Activated B cell treated with CpG ODN at 0.5 μM for 24 hours (primary cell): ENCODE measurements around the gene NTRK1. TPM values are rescaled to one million over a fixed set of nuclear protein-coding genes. Genes with fewer than 3 reads are reported as not detected.

Experiments
- ATAC-seq: fragments of 200-7000 bp; cut with Tn5 transposase; one replicate; pipeline ENCODE4 v1.10.0; 2021; ENCODE audit warnings: low read depth, mild to moderate bottlenecking, moderate library complexity
- CTCF ChIA-PET: fragments of 350-600 bp; sonication (Branson Sonifier 250); formaldehyde crosslinking; loops from one replicate; lab custom pipeline; 2021; ENCODE audit warnings: antibody characterized with exemption; lab: Charles Lee
- POLR2A ChIA-PET: fragments of 350-600 bp; sonication (Branson Sonifier 250); formaldehyde crosslinking; loops from one replicate; lab custom pipeline; 2021; ENCODE audit warnings: antibody characterized with exemption; lab: Charles Lee
- DNase-seq: peaks from one replicate; pipeline ENCODE4 v3.0.0; 2022
- H3K27ac Mint-ChIP-seq: one replicate; pipeline ENCODE4 v1.8.0; 2020; ENCODE audit warnings: mixed read lengths
- H3K27me3 Mint-ChIP-seq: one replicate; pipeline ENCODE4 v1.8.0; 2021; ENCODE audit warnings: mixed read lengths
- H3K36me3 Mint-ChIP-seq: one replicate; pipeline ENCODE4 v1.8.0; 2021; ENCODE audit warnings: low read depth, mixed read lengths
- H3K4me1 Mint-ChIP-seq: one replicate; pipeline ENCODE4 v1.8.0; 2021; ENCODE audit warnings: mixed read lengths
- H3K4me3 Mint-ChIP-seq: one replicate; pipeline ENCODE4 v1.8.0; 2020; ENCODE audit warnings: mild to moderate bottlenecking, mixed read lengths
- H3K9me3 Mint-ChIP-seq: one replicate; pipeline ENCODE4 v1.8.0; 2020; ENCODE audit warnings: mixed read lengths
- CTCF ChIP-seq: fragments of 200-600 bp; IDR thresholded peaks from one replicate; pipeline ENCODE4 v1.8.0; 2022; ENCODE audit warnings: antibody characterized with exemption, mild to moderate bottlenecking
- intact Hi-C: fragments of 100-400 bp; cut with micrococcal nuclease; formaldehyde crosslinking; loops from one replicate; pipeline ENCODE4 v1.15.1; 2024
- total RNA-seq: library from RNA; stranded (reverse); gene quantifications from 2 replicates; pipeline ENCODE4 v1.2.3, GENCODE V29; 2022

The NTRK1 gene
- total RNA-seq, 1 donor from 2014 or later, result 0.11 TPM

- ChIA-PET CTCF (no interaction called here), POLR2A (no interaction called here)
- DNase-seq (no peak), ATAC-seq (no peak)
- no peak for TF ChIP-seq CTCF
- peaks cover 53% of the 10 kb centered on the region for H3K27me3 Mint-ChIP-seq
- H3K27ac Mint-ChIP-seq, result no peak overlapping the region
- no peaks in the 10 kb centered on the region for H3K36me3 Mint-ChIP-seq
- H3K4me1 Mint-ChIP-seq, result peaks cover 9% of the 10 kb centered on the region
- no peaks in the 10 kb centered on the region for H3K9me3 Mint-ChIP-seq
- H3K4me3 Mint-ChIP-seq, result no peak overlapping the region
- intact Hi-C loops, result no loop called here
Measured at GRCh38 chr1:156840898-156841279, 19.8 kb upstream of the NTRK1 start.

- DNase-seq (no peak), ATAC-seq (no peak)
- Mint-ChIP-seq H3K27ac (no peak overlapping the region), H3K27me3 (peaks cover 56% of the 10 kb centered on the region), H3K4me3 (no peak overlapping the region), H3K9me3 (no peaks in the 10 kb centered on the region), H3K4me1 (peaks cover 12% of the 10 kb centered on the region), H3K36me3 (no peaks in the 10 kb centered on the region)
- CTCF ChIA-PET, result no interaction called here
- POLR2A ChIA-PET, result no interaction called here
- no peak for TF ChIP-seq CTCF
- intact Hi-C loops, result no loop called here
Measured at GRCh38 chr1:156841295-156841855, 19.3 kb upstream of the NTRK1 start.

GRCh38 chr1:156842618-156843300 is 17.9 kb upstream of the NTRK1 start:
- no peak overlapping the region for H3K4me3 Mint-ChIP-seq

GRCh38 chr1:156844102-156844501 is 16.6 kb upstream of the NTRK1 start:
- Mint-ChIP-seq H3K36me3 (no peaks in the 10 kb centered on the region), H3K4me1 (peaks cover 18% of the 10 kb centered on the region), H3K27ac (no peak overlapping the region), H3K27me3 (peaks cover 71% of the 10 kb centered on the region), H3K4me3 (peak overlapping the region; percentile 35), H3K9me3 (no peaks in the 10 kb centered on the region)
- TF ChIP-seq CTCF, result no peak
- no peak for DNase-seq
- CTCF ChIA-PET, result no interaction called here
- POLR2A ChIA-PET, result no interaction called here
- intact Hi-C loops, result no loop called here
- no peak for ATAC-seq

More at GRCh38 chr1:156842618-156843300, 17.9 kb upstream of the NTRK1 start:
- intact Hi-C loops, result no loop called here
- Mint-ChIP-seq H3K9me3 (no peaks in the 10 kb centered on the region), H3K4me1 (peaks cover 12% of the 10 kb centered on the region), H3K36me3 (no peaks in the 10 kb centered on the region), H3K27ac (no peak overlapping the region), H3K27me3 (peaks cover 65% of the 10 kb centered on the region)
- ATAC-seq, result no peak
- no peak for DNase-seq
- POLR2A ChIA-PET, result no interaction called here
- TF ChIP-seq CTCF, result no peak
- CTCF ChIA-PET, result no interaction called here

- no peaks in the 10 kb centered on the region for H3K9me3 Mint-ChIP-seq
- H3K4me3 Mint-ChIP-seq, result no peak overlapping the region
- no peak for TF ChIP-seq CTCF
- no peaks in the 10 kb centered on the region for H3K36me3 Mint-ChIP-seq
- no peak overlapping the region for H3K27ac Mint-ChIP-seq
- ATAC-seq (no peak), DNase-seq (no peak)
- intact Hi-C loops, result no loop called here
- H3K4me1 Mint-ChIP-seq, result peaks cover 19% of the 10 kb centered on the region
- CTCF ChIA-PET, result no interaction called here
- H3K27me3 Mint-ChIP-seq, result peaks cover 76% of the 10 kb centered on the region
- POLR2A ChIA-PET, result interaction anchor here (0.6 kb wide), 1 partner anchor 344 kb away, joined by 5 read pairs; the partner anchor contains the start of gene MEF2D
Measured at GRCh38 chr1:156844638-156845037, 16.0 kb upstream of the NTRK1 start.
